Measurements from ENCODE around the gene OLFML1. TPM values are rescaled to one million over a fixed set of nuclear protein-coding genes. Genes with fewer than 3 reads are reported as not detected.

OLFML1 gene
- total and polyA plus RNA-seq, 12 donors: 4.0 to 12.6 (median 6.2) TPM

DNA sequence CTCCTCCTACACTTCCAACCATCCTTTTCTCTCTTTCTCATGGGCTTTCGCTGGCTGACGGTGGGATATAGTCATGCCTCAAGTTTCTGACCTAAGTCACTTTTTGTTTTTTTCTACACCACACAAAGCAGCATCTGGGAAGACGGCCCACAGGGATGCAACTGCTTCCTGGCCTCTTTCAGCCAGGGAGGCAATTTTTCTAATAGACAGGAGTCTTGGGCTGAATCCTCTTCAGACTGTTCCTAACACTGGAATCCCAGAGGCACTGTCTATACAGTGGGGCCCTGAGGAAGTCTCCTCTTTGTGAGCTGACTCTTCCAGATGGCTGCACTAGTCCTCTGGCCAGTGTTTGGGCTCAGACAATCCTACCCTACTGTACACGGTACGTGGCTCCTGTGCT lies 39.7 kb upstream of the OLFML1 start:
- Histone ChIP-seq H3K4me3 (no peak overlapping the region), H3K9me3 (replicated peaks in 1 of 3) (no peaks in the 10 kb centered on the region), H3K36me3 (replicated peaks in 1 of 2) (no peaks in the 10 kb centered on the region), H3K27me3 (no peaks in the 10 kb centered on the region), H3K4me1 (replicated peaks in 1 of 2) (no peaks in the 10 kb centered on the region), H3K27ac (no peak overlapping the region)
- DNase-seq: no peak
- WGBS, 4 donors: 85 to 90% (median 88%) methylated on average over 5 of the region's 5 CpGs
- no peak for TF ChIP-seq POLR2A (IDR thresholded peaks at IDR 0.05)
- TF ChIP-seq, protein P1, sequence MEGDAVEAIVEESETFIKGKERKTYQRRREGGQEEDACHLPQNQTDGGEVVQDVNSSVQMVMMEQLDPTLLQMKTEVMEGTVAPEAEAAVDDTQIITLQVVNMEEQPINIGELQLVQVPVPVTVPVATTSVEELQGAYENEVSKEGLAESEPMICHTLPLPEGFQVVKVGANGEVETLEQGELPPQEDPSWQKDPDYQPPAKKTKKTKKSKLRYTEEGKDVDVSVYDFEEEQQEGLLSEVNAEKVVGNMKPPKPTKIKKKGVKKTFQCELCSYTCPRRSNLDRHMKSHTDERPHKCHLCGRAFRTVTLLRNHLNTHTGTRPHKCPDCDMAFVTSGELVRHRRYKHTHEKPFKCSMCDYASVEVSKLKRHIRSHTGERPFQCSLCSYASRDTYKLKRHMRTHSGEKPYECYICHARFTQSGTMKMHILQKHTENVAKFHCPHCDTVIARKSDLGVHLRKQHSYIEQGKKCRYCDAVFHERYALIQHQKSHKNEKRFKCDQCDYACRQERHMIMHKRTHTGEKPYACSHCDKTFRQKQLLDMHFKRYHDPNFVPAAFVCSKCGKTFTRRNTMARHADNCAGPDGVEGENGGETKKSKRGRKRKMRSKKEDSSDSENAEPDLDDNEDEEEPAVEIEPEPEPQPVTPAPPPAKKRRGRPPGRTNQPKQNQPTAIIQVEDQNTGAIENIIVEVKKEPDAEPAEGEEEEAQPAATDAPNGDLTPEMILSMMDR (IDR thresholded peaks at IDR 0.05): no peak
- intact Hi-C loops (cut with DNase I): no loop called here

- intact Hi-C loops (cut with DNase I): no loop called here
- WGBS, 4 donors: 97 to 99% (median 97%) methylated on average over 11 to 12 of the region's 12 CpGs
- no peaks in the 10 kb centered on the region for H3K27me3 ChIP-seq
Measured at GRCh38 chr11:7448201-7448600, 37.1 kb upstream of the OLFML1 start.

DNA sequence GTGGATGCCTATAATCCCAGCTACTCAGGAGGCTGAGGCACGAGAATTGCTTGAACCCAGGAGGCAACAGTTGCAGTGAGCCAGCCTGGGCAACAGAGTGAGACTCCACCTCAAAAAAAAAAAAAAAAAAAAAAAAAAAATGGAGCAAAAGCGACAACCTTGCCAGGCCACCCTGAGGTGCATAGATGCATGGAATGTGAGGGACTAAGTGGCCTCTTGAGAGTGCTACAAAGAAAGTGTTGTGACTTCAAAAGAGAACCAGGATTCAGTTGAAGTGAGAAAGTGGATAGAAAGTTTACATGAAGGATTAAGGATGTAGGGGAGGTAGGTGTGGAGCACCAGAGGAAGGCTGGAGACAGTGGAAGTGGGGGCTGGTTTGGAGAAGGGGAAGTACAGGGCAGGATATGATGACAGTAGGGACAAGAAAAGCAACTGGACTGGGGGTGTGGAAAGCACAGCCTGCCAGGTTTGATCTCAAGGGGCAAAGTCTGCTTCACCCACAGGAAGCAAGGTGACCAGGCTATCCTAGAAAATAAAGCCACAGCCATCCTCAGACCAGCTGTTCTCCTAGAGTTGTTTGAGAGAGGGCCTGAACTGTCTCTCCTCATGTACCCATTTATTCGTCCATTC lies 36.0 kb upstream of the OLFML1 start:
- DNase-seq: peak in 1 of 7 donors; percentile 7
- H3K9me3 ChIP-seq (replicated peaks in 1 of 3): no peaks in the 10 kb centered on the region
- no peaks in the 10 kb centered on the region for H3K36me3 ChIP-seq (replicated peaks in 1 of 2)
- no peaks in the 10 kb centered on the region for H3K4me1 ChIP-seq (replicated peaks in 1 of 2)
- WGBS, 4 donors: 85 to 99% (median 90%) methylated on average over 3 of the region's 3 CpGs
- intact Hi-C loops (cut with DNase I): no loop called here
- H3K4me3 ChIP-seq: no peak overlapping the region
- H3K27me3 ChIP-seq: no peaks in the 10 kb centered on the region
- no peak for TF ChIP-seq POLR2A (IDR thresholded peaks at IDR 0.05)
- no peak overlapping the region for H3K27ac ChIP-seq

More at GRCh38 chr11:7448201-7448600, 37.1 kb upstream of the OLFML1 start:
- no peaks in the 10 kb centered on the region for H3K9me3 ChIP-seq (replicated peaks in 1 of 3)
- no peak overlapping the region for H3K4me3 ChIP-seq
- H3K27ac ChIP-seq: no peak overlapping the region
- no peaks in the 10 kb centered on the region for H3K4me1 ChIP-seq (replicated peaks in 1 of 2)
- no peaks in the 10 kb centered on the region for H3K36me3 ChIP-seq (replicated peaks in 1 of 2)
- no peak for DNase-seq
- no peak for TF ChIP-seq POLR2A (IDR thresholded peaks at IDR 0.05)
- TF ChIP-seq, protein P1 (IDR thresholded peaks at IDR 0.05): no peak

DNA sequence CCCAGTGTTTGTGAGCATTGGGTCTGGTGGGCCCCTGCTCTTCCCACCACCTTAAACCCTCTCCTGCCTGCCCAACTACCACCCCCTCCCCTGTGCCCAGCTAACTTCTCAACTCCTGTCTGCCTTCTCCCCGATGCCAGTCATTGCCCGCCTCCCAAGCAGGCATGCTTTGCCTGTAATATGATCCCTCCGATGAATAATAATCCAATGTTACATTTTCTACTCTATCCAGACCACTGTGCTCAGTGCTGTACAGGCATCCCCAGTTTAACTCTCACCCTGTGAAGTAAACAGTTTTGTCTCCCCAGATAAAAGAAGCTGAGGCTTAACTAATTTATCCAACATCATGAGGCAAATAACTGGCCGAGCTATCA lies 35.5 kb upstream of the OLFML1 start:
- no peaks in the 10 kb centered on the region for H3K4me1 ChIP-seq (replicated peaks in 1 of 2)
- H3K9me3 ChIP-seq (replicated peaks in 1 of 3): no peaks in the 10 kb centered on the region
- DNase-seq: no peak
- no peaks in the 10 kb centered on the region for H3K27me3 ChIP-seq
- H3K27ac ChIP-seq: no peak overlapping the region
- TF ChIP-seq POLR2A (IDR thresholded peaks at IDR 0.05): no peak
- TF ChIP-seq, protein P1 (IDR thresholded peaks at IDR 0.05): no peak
- H3K36me3 ChIP-seq (replicated peaks in 1 of 2): no peaks in the 10 kb centered on the region
- 86 to 87% (median 87%) methylated on average over 4 of the region's 4 CpGs for WGBS, 4 donors
- intact Hi-C loops (cut with DNase I): no loop called here
- H3K4me3 ChIP-seq: no peak overlapping the region

- H3K9me3 ChIP-seq (replicated peaks in 1 of 3): no peaks in the 10 kb centered on the region
- 71 to 90% (median 86%) methylated on average over 3 of the region's 3 CpGs for WGBS, 4 donors
- H3K4me3 ChIP-seq: no peak overlapping the region
- no peak for TF ChIP-seq POLR2A (IDR thresholded peaks at IDR 0.05)
- TF ChIP-seq, protein P1 (IDR thresholded peaks at IDR 0.05): no peak
- H3K27me3 ChIP-seq: no peaks in the 10 kb centered on the region
- no peaks in the 10 kb centered on the region for H3K4me1 ChIP-seq (replicated peaks in 1 of 2)
- no peak for DNase-seq
- no peak overlapping the region for H3K27ac ChIP-seq
- intact Hi-C loops (cut with DNase I): no loop called here
- H3K36me3 ChIP-seq (replicated peaks in 1 of 2): no peaks in the 10 kb centered on the region
Measured at GRCh38 chr11:7450836-7451235, 34.5 kb upstream of the OLFML1 start.

All from adrenal gland (tissue), 12 donors.